WTC11 (cell line): Measurements from ENCODE around the gene LIMCH1. TPM values are rescaled to one million over a fixed set of nuclear protein-coding genes. Genes with fewer than 3 reads are reported as not detected.

Source experiments
- ATAC-seq: fragments of 200-7000 bp; cut with Tn5 transposase; 2 replicates; pipeline ENCODE4 v1.10.0; 2021; ENCODE audit warnings: mild to moderate bottlenecking, moderate library complexity
- CTCF ChIA-PET: fragments of 300-600 bp; sonication (Branson Sonifier 250); formaldehyde crosslinking; loops from one replicate; lab custom pipeline; 2021; ENCODE audit warnings: antibody characterized with exemption; lab: Charles Lee
- POLR2A ChIA-PET: fragments of 350-600 bp; sonication (Branson Sonifier 250); formaldehyde crosslinking; loops from one replicate; lab custom pipeline; 2021; ENCODE audit warnings: antibody characterized with exemption; lab: Charles Lee
- DNase-seq: peaks from one replicate; pipeline ENCODE4 v3.0.0; 2021; ENCODE audit warnings: low spot score
- H3K27ac Mint-ChIP-seq: 2 replicates; pipeline ENCODE4 v1.8.0; 2021; ENCODE audit warnings: mixed read lengths
- H3K27me3 Mint-ChIP-seq: 2 replicates; pipeline ENCODE4 v1.8.0; 2021; ENCODE audit warnings: low read depth, mild to moderate bottlenecking, moderate library complexity, mixed read lengths
- H3K36me3 Mint-ChIP-seq: 2 replicates; pipeline ENCODE4 v1.8.0; 2021; ENCODE audit warnings: mixed read lengths
- H3K4me1 Mint-ChIP-seq: 2 replicates; pipeline ENCODE4 v1.8.0; 2022; ENCODE audit warnings: mixed read lengths
- H3K4me3 Mint-ChIP-seq: 2 replicates; pipeline ENCODE4 v1.8.0; 2021; ENCODE audit warnings: mild to moderate bottlenecking, moderate library complexity, mixed read lengths
- H3K9me3 Mint-ChIP-seq: 2 replicates; pipeline ENCODE4 v1.8.0; 2021; ENCODE audit warnings: mixed read lengths
- AR ChIP-seq: fragments of 250-450 bp; sonication (Bioruptor Pico); IDR thresholded peaks from 2 replicates; pipeline ENCODE4 v1.9.0; 2021; ENCODE audit warnings: mild to moderate bottlenecking
- ATF6 ChIP-seq: sonication (generic); formaldehyde crosslinking; IDR thresholded peaks from 2 replicates; pipeline ENCODE4 v1.8.1; 2023; ENCODE audit warnings: mild to moderate bottlenecking, missing genetic modification reagents
- E2F1 ChIP-seq: sonication (generic); formaldehyde crosslinking; IDR thresholded peaks from 2 replicates; pipeline ENCODE4 v1.8.0; 2022; ENCODE audit warnings: mild to moderate bottlenecking, missing genetic modification reagents
- FOXJ3 ChIP-seq: sonication (generic); formaldehyde crosslinking; IDR thresholded peaks from 2 replicates; pipeline ENCODE4 v1.9.0; 2021; ENCODE audit warnings: missing genetic modification reagents, mild to moderate bottlenecking, borderline replicate concordance
- GTF2I ChIP-seq: fragments of 250-450 bp; sonication (Bioruptor Pico); conservative IDR thresholded peaks from 2 replicates; pipeline ENCODE4 v1.4.0; 2021; ENCODE audit warnings: mild to moderate bottlenecking
- MXD4 ChIP-seq: fragments of 250-450 bp; sonication (Bioruptor Pico); IDR thresholded peaks from 2 replicates; pipeline ENCODE4 v1.8.0; 2021; ENCODE audit warnings: mild to moderate bottlenecking, moderate library complexity, borderline replicate concordance
- OVOL2 ChIP-seq: fragments of 250-450 bp; sonication (Bioruptor Pico); IDR thresholded peaks from 2 replicates; pipeline ENCODE4 v1.9.0; 2021; ENCODE audit warnings: mild to moderate bottlenecking, borderline replicate concordance
- PRDM15 ChIP-seq: sonication (generic); formaldehyde crosslinking; IDR thresholded peaks from 2 replicates; pipeline ENCODE4 v1.8.0; 2022; ENCODE audit warnings: missing genetic modification reagents
- PRRX2 ChIP-seq: fragments of 250-450 bp; sonication (Bioruptor Pico); IDR thresholded peaks from 2 replicates; pipeline ENCODE4 v1.8.0; 2021; ENCODE audit warnings: mild to moderate bottlenecking
- STAT6 ChIP-seq: sonication (generic); formaldehyde crosslinking; conservative IDR thresholded peaks from 2 replicates; pipeline ENCODE4 v1.8.1; 2023; ENCODE audit warnings: mild to moderate bottlenecking, low read depth, missing genetic modification reagents, moderate library complexity
- ZBTB43 ChIP-seq: sonication (generic); formaldehyde crosslinking; IDR thresholded peaks from 2 replicates; pipeline ENCODE4 v1.8.1; 2023; ENCODE audit warnings: mild to moderate bottlenecking, missing genetic modification reagents
- ZNF121 ChIP-seq: sonication (generic); formaldehyde crosslinking; IDR thresholded peaks from 2 replicates; pipeline ENCODE4 v1.8.0; 2023; ENCODE audit warnings: missing genetic modification reagents
- ZNF263 ChIP-seq: sonication (generic); formaldehyde crosslinking; IDR thresholded peaks from 2 replicates; pipeline ENCODE4 v1.8.1; 2022; ENCODE audit warnings: low read depth, mild to moderate bottlenecking, moderate library complexity, missing genetic modification reagents
- ZNF281 ChIP-seq: sonication (generic); formaldehyde crosslinking; IDR thresholded peaks from 2 replicates; pipeline ENCODE4 v1.8.0; 2023; ENCODE audit warnings: mild to moderate bottlenecking, missing genetic modification reagents
- ZNF396 ChIP-seq: fragments of 250-450 bp; sonication (Bioruptor Pico); IDR thresholded peaks from 2 replicates; pipeline ENCODE4 v1.8.0; 2021; ENCODE audit warnings: mild to moderate bottlenecking, moderate library complexity, borderline replicate concordance
- ZNF512 ChIP-seq: sonication (generic); formaldehyde crosslinking; IDR thresholded peaks from 2 replicates; pipeline ENCODE4 v1.8.1; 2022; ENCODE audit warnings: missing genetic modification reagents, borderline replicate concordance
- total RNA-seq: library from RNA; stranded (reverse); gene quantifications from 3 replicates; pipeline ENCODE4 v1.2.3, GENCODE V29; 2021

LIMCH1 gene
- total RNA-seq, 1 experiment from 2014 or later, result 0.92 TPM

GRCh38 chr4:41613386-41613785 is 75.4 kb downstream of the LIMCH1 start (continued):
- TF ChIP-seq PRDM15 (CRISPR knock-in tag) (no peak), AR (CRISPR knock-in tag) (no peak), ZNF121 (no peak)

GRCh38 chr4:41613821-41614220 is 75.9 kb downstream of the LIMCH1 start:
- no peak overlapping the region for H3K4me3 Mint-ChIP-seq
- H3K9me3 Mint-ChIP-seq, result no peaks in the 10 kb centered on the region
- no peak for ATAC-seq
- H3K27me3 Mint-ChIP-seq, result peaks cover 33% of the 10 kb centered on the region
- no peaks in the 10 kb centered on the region for H3K36me3 Mint-ChIP-seq
- no peak for DNase-seq
- CTCF ChIA-PET, result interaction anchor here (1.2 kb wide), 1 partner anchor 255 kb away, joined by 3 read pairs; no protein-coding TSS in a partner anchor
- no peak overlapping the region for H3K27ac Mint-ChIP-seq
- POLR2A ChIA-PET, result interaction anchor here (1.6 kb wide), 1 partner anchor 357 kb away, joined by 3 read pairs; the partner anchor contains the start of gene UCHL1
- peaks cover 36% of the 10 kb centered on the region for H3K4me1 Mint-ChIP-seq
- TF ChIP-seq GTF2I (CRISPR knock-in tag), result no peak
- no peak for TF ChIP-seq ZNF281 (CRISPR knock-in tag)
- TF ChIP-seq ATF6 (CRISPR knock-in tag), result no peak
- no peak for TF ChIP-seq ZNF263 (CRISPR knock-in tag)
- no peak for TF ChIP-seq PRRX2 (CRISPR knock-in tag)
- TF ChIP-seq ZNF396 (CRISPR knock-in tag), result no peak
- TF ChIP-seq OVOL2 (CRISPR knock-in tag), result no peak
- no peak for TF ChIP-seq STAT6 (CRISPR knock-in tag)
- TF ChIP-seq ZNF512 (CRISPR knock-in tag), result no peak
- TF ChIP-seq MXD4, result no peak
- no peak for TF ChIP-seq ZBTB43 (CRISPR knock-in tag)
- TF ChIP-seq FOXJ3 (CRISPR knock-in tag), result no peak
- TF ChIP-seq E2F1, result no peak
